GM18507 (cell line): ENCODE measurements around the gene MEFV.
"Not testable (repeated sequence)": the region's sequence is repeated elsewhere in the genome, so short reads cannot be mapped to it uniquely, and the experiment has no call there.

Experiments
- DNase-seq: peaks from one replicate; pipeline ENCODE4 v3.0.0; 2011; ENCODE audit warnings: low read depth; ENCODE audit not compliant: insufficient read length; ENCODE audit errors: extremely low spot score
- FAIRE-seq: peaks from 2 replicates; lab custom pipeline; 2011; peaks lifted over from hg19 to GRCh38; lab: Jason Lieb, UNC

MEFV gene

DNA sequence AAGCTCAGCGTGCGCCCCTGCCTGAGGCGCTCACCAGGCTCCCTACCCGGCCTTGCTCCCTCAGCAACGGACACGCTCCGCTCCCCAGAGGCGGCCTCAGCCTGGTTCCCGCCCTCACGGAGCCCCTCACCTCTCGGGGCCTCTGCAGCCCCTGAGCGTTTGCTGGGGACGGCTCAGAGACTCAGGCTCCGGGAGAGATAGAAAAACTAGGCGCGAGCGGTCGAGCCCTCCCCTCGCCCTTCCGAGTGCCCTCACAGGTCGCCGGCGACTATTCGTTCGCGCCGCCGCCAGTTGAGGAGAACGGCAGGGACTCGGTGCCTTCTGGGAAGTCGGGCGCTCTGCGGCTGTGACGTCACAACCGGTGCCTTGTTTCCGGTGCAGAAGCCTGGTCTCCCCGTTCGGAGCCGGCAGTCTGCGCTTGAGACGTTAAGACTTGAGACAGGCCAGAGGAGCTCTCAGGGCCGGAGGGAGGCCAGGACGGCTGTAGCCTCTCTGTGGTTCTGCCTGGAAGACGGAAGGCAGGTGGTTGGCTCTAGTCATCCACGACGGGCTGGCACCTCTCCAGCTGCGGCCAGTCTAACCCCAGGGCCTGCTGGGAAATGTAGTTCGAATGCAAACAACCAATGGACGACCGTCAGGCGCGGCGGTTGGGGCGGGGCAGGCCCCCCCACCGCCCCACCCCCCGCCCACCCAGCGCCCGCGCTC is 21.4 kb downstream of the MEFV start, which contains the start of gene ZNF200:
TSS of gene ZNF200 (minus strand) at position 302 of the 705 bp plus-strand sequence. CDS start 1,403 bp downstream, outside the sequence.
- FAIRE-seq (peak; percentile 95), DNase-seq (peak; percentile 92)

DNA sequence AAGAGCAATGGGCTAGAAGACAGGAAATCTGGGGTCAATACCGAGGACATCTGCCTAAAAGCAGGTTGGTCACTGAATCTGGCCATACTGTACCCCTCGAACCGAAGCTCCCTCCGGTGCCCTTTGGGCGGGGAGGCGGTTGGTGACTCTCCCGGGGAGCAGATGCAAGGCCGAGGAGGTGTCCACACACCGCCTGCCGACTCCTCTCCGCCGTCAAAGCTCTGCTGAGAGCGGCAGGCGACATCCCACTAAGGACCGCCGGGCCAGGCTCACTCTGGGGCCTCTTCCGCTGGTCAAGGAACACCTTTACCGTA is 21.9 kb downstream of the MEFV start:
- no peak for DNase-seq
- no peak for FAIRE-seq

DNA sequence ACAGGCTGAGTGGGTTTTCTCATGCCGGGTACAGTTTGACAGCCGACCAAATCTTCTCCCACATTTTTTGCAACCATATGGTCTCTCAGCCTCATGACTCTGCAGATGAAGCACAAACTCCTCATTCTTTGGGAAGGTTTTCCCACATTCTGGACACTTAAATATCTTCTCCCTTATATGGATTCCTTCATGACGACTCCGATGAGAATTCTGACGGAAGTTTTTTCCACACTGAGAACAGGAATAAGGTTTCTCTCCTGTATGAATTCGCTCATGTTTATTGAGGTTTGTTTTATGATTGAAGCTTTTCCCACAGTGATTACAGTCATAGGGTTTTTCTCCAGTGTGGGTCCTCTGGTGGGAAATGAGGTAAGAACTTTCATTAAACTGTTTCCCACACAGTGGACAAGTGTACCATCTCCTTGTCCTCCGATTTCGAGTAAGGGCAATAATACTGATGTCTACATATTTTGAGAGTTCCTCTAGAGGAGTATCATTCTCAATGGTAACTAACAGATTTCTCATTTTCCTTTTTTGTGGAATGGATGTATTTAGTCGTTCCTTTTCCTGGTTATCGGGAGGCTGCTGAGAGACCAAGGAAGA is 32.4 kb downstream of the MEFV start:
- DNase-seq (no peak), FAIRE-seq (no peak)

DNA sequence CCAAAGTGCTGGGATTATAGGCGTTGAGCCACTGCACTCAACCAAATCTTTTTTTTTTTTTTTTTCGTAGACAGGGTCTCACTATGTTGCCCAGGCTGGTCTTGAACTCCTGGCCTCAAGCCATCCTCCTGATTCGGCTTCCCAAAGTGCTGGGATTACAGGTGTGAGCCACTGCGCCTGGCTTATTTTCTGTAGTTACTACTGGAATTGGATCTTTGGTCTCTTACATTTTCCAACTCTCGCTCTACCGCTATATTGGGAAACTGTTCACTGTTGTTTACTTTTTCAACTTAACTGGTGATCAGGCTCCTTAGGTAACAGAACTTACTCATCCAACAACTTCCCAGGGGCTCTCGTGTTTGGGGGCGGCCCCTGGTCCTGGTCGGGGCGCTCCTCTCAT is 35.6 kb downstream of the MEFV start:
- DNase-seq = no peak
- FAIRE-seq = no peak

DNA sequence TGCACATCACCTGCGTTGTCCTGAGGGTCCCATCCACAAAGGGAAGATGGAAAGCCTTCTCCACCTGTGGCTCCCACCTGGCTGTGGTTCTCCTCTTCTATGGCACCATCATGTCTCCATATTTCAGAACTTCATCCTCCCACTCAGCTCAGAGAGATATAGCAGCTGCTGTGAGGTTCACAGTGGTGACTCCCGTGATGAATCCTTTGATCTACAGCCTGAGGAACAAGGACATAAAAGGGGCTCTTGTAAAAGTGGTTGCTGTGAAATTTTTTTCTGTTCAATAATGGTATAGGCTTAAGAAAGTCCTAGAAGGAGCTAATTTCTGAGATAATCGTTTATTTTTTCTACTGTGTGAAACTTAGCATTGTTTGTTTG is 40.2 kb downstream of the MEFV start:
- no peak for DNase-seq
- no peak for FAIRE-seq

DNA sequence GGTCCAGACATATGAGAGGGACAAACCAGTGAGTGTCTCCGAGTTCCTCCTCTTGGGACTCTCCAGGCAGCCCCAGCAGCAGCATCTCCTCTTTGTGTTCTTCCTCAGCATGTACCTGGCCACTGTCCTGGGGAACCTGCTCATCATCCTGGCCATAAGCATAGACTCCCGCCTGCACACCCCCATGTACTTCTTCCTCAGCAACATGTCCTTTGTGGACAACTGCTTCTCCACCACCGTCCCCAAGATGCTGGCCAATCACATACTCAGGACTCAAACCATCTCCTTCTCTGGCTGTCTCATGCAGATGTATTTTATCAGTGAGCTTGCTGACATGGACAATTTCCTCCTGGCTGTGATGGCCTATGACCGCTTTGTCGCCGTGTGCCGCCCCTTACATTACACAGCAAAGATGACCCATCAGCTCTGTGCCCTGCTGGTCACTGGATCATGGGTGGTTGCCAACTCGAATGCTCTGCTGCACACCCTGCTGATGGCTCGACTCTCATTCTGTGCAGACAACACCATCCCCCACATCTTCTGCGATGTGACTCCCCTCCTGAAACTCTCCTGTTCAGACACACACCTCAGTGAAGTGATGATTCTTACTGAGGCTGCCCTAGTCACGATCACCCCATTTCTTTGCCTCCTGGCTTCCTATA is 40.7 kb downstream of the MEFV start:
- DNase-seq (no peak), FAIRE-seq (no peak)

DNA sequence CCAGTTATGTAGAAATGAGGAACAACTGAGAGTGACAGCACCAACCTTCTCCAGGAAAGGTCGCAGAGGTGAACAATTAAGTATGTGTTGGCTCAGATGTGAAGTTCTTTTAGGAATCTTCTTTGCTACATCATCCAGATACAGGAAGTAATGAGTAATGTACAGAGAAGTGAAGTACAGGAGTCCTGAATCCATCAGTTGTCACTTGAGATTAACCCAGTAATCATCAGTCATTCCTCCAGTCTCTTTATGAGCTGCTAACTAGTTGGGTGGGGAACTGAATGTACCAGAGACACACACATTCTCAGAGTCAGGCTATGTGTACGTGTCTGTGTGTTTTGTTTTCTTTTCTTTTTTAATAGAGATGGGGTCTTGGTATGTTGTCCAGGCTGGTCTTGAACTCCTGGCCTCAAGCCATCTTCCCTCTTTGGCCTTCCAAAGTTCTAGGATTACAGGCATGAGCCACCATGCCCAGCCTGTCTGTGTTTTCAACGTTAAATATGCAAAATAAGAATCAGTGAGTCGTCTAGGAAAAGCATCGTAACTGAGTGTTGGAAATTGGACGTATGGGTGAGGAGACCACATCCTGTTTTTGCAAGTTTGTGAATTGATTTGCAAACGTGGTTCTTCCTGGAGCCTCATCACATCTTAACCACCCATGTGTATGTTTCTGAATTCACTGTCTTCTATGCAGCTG is 41.4 kb downstream of the MEFV start:
- DNase-seq (no peak), FAIRE-seq (no peak)

DNA sequence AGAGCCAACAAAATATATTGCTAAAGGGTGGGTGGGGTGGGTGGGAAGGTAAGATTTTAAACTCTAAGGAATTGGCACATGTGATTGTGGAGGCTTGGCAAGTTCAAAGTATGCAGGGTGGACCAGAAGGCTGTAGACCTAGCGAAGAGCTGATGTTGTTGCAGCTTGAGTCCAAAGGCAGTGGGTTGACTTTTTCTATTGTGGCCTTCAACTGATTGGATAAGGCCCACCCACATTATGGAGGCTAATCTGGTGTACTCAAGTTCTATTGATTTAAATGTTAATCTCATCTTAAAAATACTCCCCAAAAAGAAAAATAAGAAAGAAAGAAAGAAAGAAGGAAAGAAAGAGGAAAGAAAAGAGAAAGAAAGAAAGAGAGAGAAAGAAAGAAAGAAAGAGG is 43.9 kb downstream of the MEFV start:
- no peak for DNase-seq
- FAIRE-seq = no peak

DNA sequence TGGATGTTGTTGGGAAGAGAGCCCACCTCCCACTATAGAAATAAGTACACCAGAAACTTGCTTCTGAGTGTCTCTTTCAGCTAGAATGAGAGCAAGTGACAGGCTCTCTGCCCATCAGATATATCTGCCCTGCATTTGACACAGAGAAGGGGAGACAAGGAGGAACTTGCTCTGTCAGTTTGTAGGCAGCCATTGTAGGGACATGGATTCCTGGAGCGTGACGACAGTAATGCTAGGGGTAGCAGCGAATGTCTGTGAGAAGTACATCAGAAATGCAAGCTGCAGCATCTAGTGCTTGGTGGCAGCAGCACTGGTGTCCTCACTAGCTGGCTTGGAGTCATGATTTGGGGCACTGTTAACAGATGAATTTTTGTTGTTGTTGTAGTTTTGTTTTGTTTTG is 44.4 kb downstream of the MEFV start:
- FAIRE-seq (no peak), DNase-seq (no peak)

DNA sequence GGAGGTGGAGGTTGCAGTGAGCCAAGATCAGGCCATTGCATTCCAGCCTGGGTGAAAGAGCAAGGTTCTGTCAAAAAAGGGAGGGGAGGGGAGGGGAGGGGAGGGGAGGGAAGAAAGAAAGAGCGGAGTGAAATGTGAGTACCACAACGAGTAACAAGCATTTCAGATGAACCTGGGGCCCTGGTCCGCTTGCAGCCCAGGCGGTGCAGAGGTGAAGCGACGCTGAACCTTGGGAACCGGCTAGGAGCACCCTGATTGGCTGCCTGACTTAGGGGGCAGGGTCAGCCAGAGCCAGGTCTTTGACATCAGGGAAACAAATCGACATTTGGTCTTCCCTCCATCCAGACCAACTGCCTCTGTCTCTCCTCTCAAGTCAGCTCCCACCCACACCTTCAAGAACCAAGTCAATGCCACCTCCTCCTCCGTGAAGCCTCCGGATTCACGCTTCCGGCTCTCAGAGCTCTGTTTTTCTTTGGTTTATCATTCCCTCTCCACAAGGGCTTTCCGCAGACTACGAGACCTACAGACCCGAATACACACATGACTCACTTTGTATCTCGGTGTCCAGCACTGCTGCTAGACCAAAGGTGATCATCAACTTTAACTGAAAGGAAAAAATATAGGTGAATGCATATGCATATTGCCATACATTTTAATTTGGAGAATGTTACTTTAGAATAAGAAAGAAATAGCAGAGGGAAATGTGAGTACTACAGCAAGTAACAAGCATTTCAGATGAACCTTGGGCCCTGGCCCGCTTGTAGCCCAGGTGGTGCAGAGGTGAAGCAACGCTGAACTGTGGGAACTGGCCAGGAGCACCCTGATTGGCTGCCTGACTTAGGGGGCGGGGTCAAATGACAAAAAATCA is 49.1 kb downstream of the MEFV start:
- DNase-seq (no peak), FAIRE-seq (no peak)

DNA sequence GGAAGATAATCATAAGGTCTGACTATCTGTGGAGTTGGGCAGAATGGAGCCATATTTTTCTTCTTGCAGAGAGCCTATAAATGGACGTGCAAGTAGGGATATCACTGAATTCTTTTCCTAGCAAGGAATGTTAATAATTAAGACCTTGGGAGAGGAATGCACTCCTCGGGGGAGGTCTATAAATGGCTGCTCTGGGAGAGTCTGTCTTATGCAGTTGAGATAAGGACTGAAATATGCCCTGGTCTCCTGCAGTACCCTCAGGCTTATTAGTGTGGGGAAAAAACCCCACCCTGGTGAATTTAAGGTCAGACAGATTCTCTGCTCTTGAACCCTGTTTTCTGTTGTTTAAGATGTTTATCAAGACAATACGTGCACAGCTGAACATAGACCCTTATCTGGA is 50.5 kb downstream of the MEFV start:
- DNase-seq, FAIRE-seq: not testable (repeated sequence)

DNA sequence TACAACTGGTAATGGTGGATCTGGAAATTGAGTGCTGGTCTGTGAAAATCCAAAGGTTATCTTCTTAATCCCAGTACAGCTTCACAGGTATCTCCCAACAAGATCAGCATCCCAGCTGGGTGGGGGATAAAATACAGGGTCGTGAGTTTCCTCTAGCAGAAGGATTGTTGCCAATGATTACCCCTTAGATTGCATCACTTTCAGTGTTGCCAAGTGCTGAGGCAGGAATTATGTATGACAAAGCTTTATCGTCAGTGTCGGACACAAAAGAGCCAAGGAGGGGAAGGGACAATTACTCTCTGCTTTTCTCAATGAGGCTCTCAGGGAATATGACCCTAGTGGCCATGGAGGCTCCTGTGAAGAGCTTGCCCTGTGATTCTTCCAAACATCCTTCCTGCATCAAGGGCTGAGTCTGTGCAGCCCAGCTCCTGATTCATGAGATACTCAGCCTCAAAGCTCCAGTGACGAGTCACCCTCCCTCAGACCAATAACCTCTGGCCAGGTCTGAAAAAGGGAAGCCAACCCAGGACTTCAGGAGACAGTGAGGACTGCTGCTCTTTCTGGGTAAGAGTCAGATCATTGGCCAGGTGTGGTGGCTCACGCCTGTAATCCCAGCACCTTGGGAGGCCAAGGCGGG is 53.4 kb downstream of the MEFV start:
- no peak for FAIRE-seq
- DNase-seq = no peak

DNA sequence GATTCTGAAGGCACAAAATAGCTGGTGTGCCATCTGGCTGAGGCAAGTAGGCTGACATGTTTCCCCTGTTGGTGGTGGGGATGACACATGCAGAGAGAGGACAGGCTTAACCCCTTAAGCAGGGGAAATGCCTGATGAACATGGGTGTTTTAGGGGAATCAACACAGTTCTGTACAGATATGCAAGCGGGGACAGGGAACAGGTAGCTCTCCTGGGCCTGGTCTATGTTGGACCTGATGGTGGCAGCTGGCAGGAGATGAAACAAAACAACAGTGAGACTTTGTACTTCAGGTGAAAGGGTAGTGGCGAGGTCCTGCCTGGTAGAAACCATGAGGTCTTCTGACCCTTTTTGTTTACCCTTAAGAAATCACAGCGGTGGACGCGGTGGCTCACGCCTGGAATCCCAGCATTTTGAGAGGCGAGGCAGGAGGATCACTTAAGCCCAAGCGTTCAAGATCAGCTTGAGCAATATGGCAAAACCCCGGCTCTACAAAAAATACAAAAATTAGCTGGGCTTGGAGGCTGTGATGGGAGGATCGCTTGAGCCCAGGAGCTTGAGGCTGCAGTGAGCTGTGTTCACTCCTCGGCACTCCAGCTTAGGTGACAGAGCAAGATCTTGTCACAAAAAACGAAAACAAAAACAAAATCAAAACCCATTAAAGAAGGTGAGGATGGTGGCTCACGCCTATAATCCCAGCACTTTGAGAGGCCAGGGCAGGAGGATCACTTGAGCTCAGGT is 57.9 kb downstream of the MEFV start:
- FAIRE-seq (no peak), DNase-seq (no peak)

DNA sequence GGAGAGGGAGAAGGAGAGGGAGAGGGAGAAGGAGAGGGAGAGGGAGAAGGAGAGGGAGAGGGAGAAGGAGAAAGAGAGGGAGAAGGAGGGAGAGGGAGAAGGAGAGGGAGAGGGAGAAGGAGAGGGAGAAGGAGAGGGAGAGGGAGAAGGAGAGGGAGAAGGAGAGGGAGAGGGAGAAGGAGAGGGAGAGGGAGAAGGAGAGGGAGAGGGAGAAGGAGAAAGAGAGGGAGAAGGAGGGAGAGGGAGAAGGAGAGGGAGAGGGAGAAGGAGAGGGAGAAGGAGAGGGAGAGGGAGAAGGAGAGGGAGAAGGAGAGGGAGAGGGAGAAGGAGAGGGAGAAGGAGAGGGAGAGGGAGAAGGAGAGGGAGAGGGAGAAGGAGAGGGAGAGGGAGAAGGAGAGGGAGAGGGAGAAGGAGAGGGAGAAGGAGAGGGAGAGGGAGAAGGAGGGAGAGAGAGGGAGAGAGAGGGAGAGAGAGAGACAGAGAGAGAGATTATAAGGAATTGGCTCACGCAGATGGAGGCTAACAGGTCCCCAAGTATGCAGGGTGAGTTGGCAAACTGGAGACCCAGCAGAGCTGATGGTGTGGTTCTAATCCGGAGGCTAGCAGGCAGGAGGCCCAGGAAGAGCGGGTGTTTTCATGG is 58.6 kb downstream of the MEFV start:
- not testable (repeated sequence) for FAIRE-seq, DNase-seq

DNA sequence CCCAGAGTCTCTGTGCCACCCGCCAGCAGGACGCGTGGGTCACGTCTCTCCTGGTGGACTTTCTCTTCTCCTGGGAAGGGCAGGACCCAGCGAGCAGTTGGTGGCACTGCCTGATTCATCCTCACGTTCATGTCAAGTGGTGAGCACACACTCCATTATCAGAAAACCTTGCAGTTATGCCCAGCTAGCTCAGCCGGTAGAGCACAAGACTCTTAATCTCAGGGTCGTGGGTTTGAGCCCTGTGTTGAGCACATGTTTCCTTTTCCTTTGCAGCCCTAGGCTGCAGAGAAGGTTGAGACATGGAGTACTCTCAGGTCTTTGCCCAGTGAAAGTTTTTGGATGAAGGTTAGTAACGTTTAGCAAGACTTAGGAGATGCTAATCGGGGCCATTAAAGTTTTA is 60.5 kb downstream of the MEFV start:
- FAIRE-seq (no peak), DNase-seq (no peak)

DNA sequence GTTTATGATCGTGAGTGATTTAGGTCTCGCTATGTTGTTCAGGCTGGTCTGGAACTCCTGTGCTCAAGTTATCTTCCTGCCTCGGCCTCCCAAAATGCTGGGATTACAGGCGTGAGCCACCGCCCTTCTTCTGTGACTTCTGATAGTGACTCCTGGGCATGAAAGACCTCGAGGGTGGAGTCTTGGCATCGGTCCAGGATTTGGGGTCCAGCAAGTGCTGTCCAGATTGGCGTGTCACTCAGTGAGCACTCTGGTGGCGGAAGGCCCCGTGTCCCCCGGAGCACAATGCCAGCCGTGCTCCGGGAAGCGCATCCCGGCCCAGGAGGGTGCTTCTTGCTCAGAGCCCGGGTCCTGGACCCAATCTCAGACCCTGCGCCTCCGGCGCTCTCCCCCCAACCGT is 61.6 kb downstream of the MEFV start:
- FAIRE-seq (no peak), DNase-seq (no peak)

DNA sequence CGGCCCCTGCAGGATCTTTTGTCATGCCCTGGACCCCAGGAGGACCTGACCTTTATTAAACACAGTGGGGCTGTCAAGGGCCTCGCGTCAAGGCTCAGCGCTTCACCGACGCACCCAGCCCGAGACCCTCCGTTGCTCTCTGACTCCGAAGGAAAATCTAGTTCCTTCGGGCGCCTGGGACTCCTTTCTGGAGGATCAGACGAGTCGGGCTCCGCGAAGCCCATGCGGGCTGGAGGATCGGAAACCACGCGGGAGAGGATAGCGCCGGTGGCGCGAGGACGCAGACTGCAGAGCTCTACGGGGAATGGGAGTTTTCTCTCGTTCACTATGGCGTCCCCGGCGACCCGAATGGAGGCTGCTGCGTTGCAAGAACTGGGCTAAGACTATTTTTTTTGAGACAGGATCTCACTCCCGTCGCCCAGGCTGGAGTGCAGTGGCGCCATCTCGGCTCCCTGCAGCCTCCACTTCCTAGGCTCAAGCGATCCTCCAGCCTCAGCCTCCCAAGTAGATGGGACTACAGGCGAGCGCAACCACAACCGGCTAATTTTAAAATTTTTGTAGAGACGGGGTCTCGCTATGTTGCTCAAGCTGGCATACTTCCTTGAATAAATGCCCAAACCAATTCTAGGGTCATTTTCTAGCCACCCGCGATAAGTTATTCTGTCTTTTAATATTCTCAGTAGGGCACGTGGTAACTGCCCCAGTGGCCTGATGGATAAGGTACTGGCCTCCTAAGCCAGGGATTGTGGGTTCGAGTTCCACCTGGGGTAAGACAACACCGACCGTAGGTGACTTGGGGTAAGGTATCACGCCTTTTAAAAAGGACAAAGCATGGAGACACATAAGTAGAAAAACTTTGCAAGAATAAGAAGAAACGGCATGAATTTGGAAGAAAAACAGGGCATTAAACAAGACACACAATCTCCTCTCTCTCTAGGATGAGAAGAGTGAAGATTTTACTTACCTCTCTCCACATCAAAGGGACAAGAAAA is 62.9 kb downstream of the MEFV start:
- FAIRE-seq (no peak), DNase-seq (no peak)
